Hematopoietic multipotent progenitor cell treated with erythropoietin and hydrocortisone succinate and interleukin-3 and kit ligand, for 4 days (in vitro differentiated cells): ENCODE data around the gene NUPR1.
"Not testable (repeated sequence)": the region's sequence is repeated elsewhere in the genome, so short reads cannot be mapped to it uniquely, and the experiment has no call there.

Source experiments
- DNase-seq: peaks from one replicate; pipeline ENCODE4 v3.0.0-alpha.2; 2015

NUPR1 gene

GRCh38 chr16:28497861-28498599 lies 40.7 kb downstream of the NUPR1 start:
- DNase-seq = no peak

- DNase-seq = no peak
Observed at GRCh38 chr16:28497386-28497785, 41.4 kb downstream of the NUPR1 start.

GRCh38 chr16:28496844-28497243 lies 41.9 kb downstream of the NUPR1 start:
- no peak for DNase-seq

GRCh38 chr16:28495795-28496749 lies 42.7 kb downstream of the NUPR1 start:
- no peak for DNase-seq

GRCh38 chr16:28495098-28495793 lies 43.5 kb downstream of the NUPR1 start:
- DNase-seq = no peak

GRCh38 chr16:28494121-28494851 lies 44.5 kb downstream of the NUPR1 start, which contains the start of gene APOBR:
Gene APOBR (plus strand): TSS chr16:28494643. CDS start chr16:28494682, 39 bp downstream.
- DNase-seq = peak; percentile 97

- DNase-seq = no peak
Observed at GRCh38 chr16:28492511-28492910, 46.3 kb downstream of the NUPR1 start.

- DNase-seq = peak; percentile 98
Observed at GRCh38 chr16:28491970-28492474, 46.8 kb downstream of the NUPR1 start, which contains the start of gene CLN3. Gene CLN3 (minus strand): TSS chr16:28492074. CDS start chr16:28491759, 315 bp downstream.

GRCh38 chr16:28491230-28491969 lies 47.4 kb downstream of the NUPR1 start:
- DNase-seq = peak; percentile 77

- no peak for DNase-seq
Observed at GRCh38 chr16:28486266-28486665, 52.5 kb downstream of the NUPR1 start.

GRCh38 chr16:28483361-28483760 lies 55.4 kb downstream of the NUPR1 start:
- not testable (repeated sequence) for DNase-seq
